ENCODE measurements around the gene RPA1.

DNA sequence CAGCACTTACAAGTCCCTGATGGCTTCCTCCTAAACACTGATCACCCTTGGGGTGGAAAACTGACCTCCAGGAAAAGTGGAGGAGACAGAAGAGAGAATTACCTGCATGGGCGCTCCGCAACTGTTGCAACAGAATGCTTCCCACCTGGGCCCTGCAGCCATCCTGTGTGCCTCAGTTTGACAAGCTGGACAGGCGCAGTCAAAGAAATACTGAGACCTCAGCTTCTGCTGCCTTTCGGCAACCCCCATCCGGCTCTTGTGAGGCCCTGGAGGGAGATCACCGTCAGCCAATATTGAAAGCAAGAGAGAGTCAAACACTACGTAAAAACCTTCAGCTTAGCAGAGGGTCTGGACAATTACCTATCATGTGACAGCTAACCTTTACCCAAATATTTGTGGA is 43.1 kb upstream of the RPA1 start:
- TF ChIP-seq, protein P1, sequence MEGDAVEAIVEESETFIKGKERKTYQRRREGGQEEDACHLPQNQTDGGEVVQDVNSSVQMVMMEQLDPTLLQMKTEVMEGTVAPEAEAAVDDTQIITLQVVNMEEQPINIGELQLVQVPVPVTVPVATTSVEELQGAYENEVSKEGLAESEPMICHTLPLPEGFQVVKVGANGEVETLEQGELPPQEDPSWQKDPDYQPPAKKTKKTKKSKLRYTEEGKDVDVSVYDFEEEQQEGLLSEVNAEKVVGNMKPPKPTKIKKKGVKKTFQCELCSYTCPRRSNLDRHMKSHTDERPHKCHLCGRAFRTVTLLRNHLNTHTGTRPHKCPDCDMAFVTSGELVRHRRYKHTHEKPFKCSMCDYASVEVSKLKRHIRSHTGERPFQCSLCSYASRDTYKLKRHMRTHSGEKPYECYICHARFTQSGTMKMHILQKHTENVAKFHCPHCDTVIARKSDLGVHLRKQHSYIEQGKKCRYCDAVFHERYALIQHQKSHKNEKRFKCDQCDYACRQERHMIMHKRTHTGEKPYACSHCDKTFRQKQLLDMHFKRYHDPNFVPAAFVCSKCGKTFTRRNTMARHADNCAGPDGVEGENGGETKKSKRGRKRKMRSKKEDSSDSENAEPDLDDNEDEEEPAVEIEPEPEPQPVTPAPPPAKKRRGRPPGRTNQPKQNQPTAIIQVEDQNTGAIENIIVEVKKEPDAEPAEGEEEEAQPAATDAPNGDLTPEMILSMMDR (IDR thresholded peaks at IDR 0.05; ENCODE audit: poor library complexity, severe bottlenecking) = no peak
- TF ChIP-seq EZH2 (IDR thresholded peaks at IDR 0.05; ENCODE audit: borderline replicate concordance, insufficient read depth, low read length, poor library complexity, severe bottlenecking) (no peak), TAF1 (IDR thresholded peaks at IDR 0.05; ENCODE audit: low read depth) (no peak), REST (IDR thresholded peaks at IDR 0.05; ENCODE audit: borderline replicate concordance) (no peak)

All from neural cell (in vitro differentiated cells).